NCI-H1105 treated with DMSO at 0.1 percent for 48 hours (cell line): ENCODE measurements around the gene NOSIP.
A peak's percentile ranks its signal among the peaks of the same experiment; 100 is the strongest.

Experiments used
- DNase-seq: peaks from one replicate; lab custom pipeline; 2025; lab: John Stamatoyannopoulos, UW

The NOSIP gene

GRCh38 chr19:49594993-49595818 is 14.8 kb upstream of the NOSIP start:
- DNase-seq = no peak

GRCh38 chr19:49594157-49594992 is 14.0 kb upstream of the NOSIP start:
- DNase-seq = no peak

GRCh38 chr19:49593233-49594113 is 13.1 kb upstream of the NOSIP start:
- peak; percentile 95 for DNase-seq

GRCh38 chr19:49592486-49593232 is 12.3 kb upstream of the NOSIP start:
- DNase-seq = peak; percentile 39

- peak; percentile 45 for DNase-seq
Observed at GRCh38 chr19:49591731-49592485, 11.6 kb upstream of the NOSIP start.

- peak; percentile 68 for DNase-seq
Observed at GRCh38 chr19:49590971-49591730, 10.8 kb upstream of the NOSIP start, which contains the start of gene PRR12. TSS of gene PRR12 (plus strand) at chr19:49591182. CDS start at chr19:49591655, 473 bp downstream.

- peak; percentile 93 for DNase-seq
Observed at GRCh38 chr19:49590071-49590970, 10.0 kb upstream of the NOSIP start.

- no peak for DNase-seq
Observed at GRCh38 chr19:49589502-49589905, 9.1 kb upstream of the NOSIP start.

GRCh38 chr19:49588365-49589122 is 8.2 kb upstream of the NOSIP start:
- no peak for DNase-seq

GRCh38 chr19:49587227-49587626 is 6.9 kb upstream of the NOSIP start:
- DNase-seq = no peak

- DNase-seq = peak; percentile 35
Observed at GRCh38 chr19:49585023-49585422, 4.7 kb upstream of the NOSIP start.

GRCh38 chr19:49583239-49583638 is 2.9 kb upstream of the NOSIP start:
- no peak for DNase-seq

GRCh38 chr19:49581007-49581508 is 702 bp upstream of the NOSIP start, which contains the start of gene PRRG2:
TSS of gene PRRG2 (plus strand) at chr19:49581316. CDS start at chr19:49583220, 1,904 bp downstream.
- no peak for DNase-seq

GRCh38 chr19:49579947-49580263 is 451 bp downstream of the NOSIP start:
- no peak for DNase-seq

- DNase-seq = no peak
Observed at GRCh38 chr19:49579193-49579592, 1.2 kb downstream of the NOSIP start.

GRCh38 chr19:49574206-49574755 is 6.1 kb downstream of the NOSIP start:
- no peak for DNase-seq

GRCh38 chr19:49573425-49573824 is 6.9 kb downstream of the NOSIP start:
- DNase-seq = no peak
